ENCODE results near the gene CIITA.
"Not testable (repeated sequence)": the region's sequence is repeated elsewhere in the genome, so short reads cannot be mapped to it uniquely, and the experiment has no call there.

Gene CIITA

DNA sequence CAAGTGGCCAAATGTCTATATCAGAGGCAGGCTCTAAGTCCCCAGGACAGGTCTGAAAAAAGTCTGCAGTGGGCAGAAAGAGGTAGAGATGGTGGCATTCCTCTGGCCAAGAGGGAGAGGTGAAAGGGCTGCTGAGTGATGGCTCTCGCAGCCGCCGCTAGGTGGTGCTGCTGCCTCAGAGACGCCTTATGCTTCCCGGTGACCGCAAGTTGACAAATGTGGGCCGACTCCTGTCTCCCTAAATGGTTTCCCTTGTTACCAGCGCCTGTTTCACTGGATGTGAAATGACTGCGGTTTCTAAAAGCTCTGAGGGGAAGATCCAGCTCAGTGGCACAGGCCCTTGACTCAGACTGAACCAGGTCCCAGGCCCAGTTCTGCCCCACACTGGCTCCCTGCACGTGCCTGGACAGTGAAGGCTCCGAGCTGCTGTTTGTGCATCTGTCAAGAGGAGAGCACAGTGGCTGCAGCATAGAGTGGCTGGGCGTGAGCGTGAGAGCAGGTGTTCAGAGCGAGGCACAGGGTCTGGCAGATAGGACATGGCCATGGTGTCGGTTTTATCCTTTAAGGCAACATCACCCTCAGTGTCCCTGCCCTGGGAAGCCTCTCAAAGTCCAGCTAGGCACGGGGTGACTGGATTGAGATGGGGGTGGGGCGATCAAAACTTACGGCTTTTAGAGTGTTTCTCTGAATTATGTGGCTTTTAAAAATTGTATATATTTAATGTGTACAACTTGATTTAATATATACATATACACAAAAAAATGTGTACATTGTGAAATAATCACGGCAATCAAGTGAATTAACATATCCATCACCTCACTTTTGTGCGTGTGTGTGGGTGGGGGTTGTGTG, 87.3 kb downstream of the CIITA start:
- DNase-seq = peak in 1 of 2 experiments; percentile 61

DNA sequence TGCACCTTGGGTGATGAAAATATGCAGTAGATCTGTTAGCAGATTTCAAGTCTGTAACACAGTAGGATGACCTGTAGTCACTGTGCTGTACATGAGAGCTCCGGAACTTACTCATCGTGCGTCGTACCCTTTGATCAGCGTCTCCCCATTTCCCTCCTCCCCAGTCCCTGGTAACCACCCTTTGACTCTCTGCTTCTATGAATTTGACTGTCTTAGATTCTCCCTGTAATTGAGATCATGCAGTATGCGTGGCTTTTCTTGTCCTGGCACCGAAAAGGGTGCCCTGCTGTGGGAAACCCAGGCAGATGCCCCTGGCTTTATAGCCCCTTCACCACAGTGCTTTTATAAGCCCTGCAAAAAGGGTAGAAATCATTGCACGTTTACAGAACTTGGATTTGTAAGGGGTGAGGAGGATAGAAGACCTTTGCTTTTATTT, 87.9 kb downstream of the CIITA start:
- no peak for DNase-seq

DNA sequence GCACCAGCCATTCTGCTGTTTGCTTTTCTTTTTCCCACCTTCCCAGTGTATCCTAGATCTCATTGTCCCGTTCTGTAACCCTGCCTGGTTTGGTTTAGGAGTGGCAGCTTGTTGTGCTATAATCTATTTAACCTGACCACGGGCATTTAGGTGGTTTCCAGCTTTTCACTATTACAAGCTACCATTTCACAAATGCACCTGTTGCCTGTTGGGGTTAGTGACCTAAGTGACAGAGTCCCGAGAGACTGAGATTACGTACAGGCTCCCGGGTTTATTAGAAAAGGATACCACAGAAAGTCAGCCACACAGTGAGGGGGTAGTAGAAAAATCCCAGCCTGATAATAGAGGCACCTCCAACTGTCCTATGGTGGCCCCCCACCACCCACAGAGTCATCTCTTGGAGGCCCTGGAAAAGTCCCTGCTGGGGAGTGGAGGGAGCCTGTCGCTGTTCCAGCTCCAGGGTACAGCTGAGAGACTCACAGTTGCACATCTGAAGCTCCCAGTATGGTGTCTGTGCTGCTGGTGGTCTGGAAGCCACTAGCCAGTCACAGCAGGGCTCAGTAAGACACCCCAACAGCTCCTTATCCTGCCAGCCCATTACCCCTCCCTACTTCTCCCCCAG, 88.5 kb downstream of the CIITA start:
- DNase-seq = no peak

DNA sequence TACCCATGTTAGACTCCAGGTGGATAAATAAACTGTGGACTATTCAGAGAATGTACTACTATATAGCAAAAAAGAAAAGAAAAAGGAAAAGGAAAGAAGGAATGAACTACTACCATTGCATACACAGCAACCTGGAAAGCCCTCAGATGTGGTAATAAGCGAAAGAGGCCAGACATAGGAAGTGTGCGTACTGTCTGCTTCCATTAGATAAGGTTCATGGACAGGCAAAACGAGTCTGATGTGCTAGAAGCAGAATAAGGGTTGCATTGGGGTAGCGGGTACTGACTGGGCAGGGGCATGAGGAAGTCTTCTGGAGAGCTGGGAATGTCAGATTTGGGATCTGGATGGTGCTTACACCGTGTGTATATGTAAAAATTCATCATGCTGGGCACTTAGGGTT, 89.1 kb downstream of the CIITA start:
- DNase-seq = no peak

DNA sequence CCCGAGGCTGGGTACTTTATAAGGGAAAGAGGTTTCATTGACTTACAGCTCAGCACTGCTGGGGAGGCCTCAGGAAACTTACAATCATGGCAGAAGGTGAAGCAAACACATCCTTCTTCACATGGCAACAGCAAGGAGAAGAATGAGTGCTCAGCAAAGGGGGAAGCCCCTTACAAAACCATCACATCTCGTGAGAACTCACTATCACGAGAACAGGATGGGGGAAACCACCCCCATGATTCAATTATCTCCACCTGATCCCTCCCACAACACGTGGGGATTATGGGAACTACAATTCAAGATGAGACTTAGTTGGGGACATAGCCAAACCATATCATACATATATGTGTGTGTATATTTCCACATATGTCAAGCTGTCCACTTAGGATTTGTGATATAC, 89.6 kb downstream of the CIITA start:
- not testable (repeated sequence) for DNase-seq

DNA sequence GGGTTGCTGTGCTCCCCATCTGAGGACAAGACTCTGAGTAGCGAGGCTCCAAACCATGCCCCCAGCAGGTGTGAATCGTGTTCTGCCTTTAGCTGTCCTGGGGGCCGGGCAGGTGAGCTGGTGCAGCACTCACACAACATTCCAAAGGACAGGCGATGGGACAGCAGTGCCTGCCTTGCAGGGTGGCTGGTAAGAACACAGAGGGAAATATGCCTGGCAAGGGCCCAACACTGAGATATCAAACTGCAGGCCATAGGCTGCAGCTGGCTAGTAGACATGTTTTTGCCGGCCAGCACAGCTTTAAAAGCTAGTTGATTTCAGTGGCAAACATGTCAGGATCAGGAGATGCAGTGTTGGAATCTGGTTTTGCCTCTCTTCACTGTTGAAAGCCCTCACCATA, 91.0 kb downstream of the CIITA start:
- DNase-seq = no peak

DNA sequence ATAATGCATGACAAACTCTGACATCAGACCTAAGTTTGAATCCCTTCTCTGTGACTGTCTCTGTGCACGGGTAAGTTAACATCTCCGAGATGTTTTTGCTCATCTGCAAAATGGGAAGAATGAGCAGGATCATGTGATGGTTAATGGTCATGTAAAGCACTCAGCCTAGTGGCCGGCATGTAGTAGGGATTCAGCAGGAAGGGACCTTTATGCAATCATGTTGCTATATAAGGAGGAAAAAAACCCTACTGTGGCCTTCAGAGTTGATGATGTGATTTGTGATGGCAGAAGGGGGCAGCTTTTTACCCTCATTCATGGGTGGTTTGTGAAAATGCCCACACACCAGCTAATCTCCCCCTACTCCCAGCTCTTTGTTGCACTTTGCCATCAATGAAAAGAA, 91.5 kb downstream of the CIITA start:
- no peak for DNase-seq

DNA sequence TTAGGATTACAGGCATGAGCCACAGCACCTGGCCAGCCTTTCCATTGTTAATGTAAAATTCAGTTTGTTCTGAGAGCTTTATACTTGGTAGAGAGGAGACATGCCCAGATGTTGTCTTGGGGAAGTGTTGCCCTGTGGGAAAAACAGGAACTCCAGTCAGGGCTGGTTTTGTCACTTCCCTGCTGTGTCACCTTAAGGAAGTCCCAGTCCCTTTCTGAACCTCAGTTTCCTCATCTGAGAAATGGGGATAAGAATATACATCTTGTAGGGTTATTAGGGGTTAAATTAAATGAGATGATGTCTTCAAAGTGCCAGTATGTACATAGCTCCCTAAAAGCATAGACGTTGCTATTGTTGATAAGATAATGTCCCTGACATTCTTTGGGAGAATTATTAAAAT, 92.6 kb downstream of the CIITA start:
- no peak for DNase-seq

DNA sequence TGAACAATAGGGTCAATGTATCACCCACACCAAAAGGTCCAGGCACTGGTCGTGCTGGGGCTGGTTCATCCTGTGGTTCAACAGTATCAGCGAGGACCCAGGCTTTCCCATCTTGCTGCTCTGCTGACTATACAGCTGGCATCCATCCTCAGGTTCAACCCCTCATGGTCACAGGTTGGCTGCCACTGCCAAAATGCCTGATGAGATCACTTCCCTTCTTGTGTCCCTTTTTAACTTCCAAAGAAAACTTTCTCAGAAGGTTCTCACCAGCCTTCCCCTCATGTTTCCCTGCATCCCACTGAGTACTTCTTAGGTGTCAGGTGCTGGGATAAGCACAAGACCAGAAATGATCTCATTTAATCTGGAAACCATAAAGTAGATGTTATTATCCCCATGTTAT, 93.1 kb downstream of the CIITA start:
- no peak for DNase-seq

DNA sequence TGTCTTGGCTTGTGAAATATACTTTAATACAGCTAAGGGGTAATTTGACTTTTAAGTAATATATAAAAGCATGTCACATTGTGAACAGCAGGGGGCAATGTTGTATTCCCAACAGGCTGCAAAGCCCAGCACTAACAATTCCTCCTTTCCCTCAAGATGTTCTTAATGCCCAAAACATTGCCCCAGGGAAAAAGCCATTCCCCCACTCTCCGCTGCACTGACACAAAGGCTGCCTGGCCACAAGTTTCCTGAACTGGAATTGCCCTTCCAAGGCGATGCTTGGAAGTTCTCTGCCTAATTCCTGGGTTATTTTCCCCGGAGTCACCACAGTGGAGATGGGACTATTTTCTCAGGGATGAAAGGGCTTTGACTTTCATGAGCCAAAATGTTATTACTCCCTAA, 94.6 kb downstream of the CIITA start:
- peak in 1 of 2 experiments; percentile 18 for DNase-seq

DNA sequence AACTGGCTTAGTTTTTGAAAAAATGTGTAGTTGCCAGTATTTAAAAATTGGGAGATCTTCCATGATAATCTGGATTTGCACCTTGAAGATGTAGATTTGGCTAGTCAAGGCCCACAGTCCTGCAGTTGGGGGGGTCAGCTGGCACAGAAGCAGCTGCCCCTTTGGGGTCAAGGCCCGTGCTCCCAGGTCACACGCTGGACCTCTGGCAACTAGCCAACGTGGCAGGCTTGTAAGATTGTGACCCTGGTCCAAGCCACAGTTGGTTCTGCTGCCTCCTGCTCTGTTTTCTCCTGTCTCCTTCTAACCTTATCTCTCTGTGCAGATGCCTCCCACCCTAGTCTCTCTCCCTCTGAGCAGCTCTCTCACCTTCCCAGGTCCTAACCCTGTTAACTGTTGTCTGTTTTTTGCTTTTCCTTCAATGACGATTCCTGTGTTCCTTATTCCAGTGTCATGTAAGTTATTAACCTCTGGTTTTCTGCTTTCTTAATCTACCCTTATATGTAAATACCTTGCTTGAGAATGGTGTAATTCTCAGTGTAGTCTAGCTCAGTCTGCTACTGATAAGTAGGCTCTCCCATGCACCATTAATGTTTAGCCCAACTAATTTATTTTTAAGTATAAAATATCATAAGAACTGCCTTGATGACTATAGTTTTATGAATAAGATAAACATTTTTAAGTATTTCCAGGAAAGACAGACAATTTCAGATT, 95.3 kb downstream of the CIITA start:
- DNase-seq = no peak

DNA sequence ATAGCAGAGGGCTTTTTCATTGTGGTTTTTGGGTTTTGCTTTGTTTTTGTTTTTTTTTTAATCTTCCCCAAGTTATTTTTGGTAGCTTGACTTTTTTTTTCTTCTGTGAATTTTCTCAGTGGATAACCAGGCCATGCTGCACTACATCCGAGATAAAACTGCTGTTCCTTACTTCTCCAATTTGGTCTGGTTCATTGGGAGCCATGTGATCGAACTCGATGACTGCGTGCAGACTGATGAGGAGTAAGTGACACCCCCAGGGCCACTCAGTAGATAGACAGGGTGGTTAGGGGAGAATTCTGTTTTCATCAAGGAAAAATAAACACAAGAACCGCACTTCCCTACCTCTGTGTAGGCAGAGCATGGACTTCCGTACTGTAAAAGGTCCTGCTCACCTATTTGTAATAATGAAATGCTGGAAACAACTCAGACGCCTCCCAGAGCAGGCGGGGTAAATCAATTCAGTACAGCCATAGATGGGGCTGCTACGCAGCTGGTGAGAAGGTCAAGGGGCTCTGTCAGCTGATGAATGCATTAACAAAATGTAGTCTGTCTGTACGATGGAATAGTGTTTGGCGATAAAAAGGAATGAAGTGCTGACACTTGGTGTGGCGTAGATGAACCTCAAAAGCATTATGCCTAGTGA, 95.9 kb downstream of the CIITA start:
- DNase-seq = no peak

DNA sequence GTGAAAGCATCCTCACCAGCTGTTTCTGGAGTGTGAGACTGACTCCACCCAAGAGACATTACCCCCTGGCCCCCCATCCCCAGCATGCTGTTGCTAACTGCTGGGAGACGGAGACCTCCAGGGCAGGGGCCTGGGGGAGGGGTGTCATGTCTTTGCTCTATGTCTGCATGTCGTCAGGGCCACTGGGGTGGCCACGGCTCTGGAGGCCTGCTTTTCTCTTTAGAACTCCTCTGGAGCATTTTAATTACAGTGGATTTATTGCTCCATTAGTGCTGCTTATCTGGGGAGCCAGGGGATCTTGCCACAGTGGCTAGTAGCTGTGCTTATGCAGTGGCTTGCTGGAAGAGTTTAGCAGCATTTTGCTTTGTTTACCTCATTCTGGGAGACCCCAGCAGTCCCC, 99.6 kb downstream of the CIITA start:
- no peak for DNase-seq

DNA sequence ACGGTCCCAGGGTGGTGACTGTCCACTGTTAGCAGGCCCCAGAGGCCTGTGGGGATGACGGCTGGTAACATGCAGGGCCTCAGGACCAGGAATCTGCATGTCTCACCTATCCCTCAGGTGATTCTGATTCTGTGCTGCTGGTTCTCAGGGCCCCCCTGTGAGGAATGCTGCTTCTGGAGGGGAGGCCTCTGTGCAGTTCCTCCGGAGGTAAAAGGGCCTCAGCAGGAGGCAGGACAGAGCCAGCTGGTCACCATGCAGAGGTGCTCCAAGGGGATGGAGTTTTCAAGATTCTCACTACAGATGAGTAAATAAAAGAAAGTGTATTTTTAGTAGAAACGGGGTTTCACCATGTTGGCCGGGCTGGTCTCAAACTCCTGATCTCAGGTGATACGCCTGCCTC, 101.1 kb downstream of the CIITA start:
- DNase-seq = no peak

DNA sequence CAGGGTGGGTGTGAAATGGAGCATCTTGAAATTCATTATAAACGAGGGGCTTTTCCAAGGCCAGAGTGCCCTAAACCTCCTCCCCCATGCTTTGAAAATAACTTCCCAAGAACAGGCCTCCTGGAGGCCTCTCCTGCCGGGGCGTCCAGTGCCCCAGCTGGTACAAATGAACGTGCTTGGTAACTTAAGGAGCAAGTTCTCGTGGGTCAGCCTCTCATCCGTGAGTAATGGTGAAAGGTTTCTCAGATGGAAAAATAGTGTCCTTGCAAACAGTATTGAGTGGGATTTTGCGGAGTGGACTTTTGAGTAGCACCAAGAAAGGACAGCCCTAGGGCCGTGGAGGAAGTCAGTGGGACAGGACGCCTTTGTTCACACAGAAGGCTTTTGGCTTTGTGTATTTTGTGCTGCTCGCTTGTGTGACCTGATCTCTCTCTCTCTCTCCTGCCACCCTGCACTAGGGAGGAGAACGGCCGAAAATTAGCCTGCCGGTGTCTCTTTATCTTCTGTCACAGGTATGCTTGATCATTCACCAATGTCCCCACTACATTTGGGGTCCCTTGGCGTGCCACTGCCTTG, 102.0 kb downstream of the CIITA start:
- no peak for DNase-seq

DNA sequence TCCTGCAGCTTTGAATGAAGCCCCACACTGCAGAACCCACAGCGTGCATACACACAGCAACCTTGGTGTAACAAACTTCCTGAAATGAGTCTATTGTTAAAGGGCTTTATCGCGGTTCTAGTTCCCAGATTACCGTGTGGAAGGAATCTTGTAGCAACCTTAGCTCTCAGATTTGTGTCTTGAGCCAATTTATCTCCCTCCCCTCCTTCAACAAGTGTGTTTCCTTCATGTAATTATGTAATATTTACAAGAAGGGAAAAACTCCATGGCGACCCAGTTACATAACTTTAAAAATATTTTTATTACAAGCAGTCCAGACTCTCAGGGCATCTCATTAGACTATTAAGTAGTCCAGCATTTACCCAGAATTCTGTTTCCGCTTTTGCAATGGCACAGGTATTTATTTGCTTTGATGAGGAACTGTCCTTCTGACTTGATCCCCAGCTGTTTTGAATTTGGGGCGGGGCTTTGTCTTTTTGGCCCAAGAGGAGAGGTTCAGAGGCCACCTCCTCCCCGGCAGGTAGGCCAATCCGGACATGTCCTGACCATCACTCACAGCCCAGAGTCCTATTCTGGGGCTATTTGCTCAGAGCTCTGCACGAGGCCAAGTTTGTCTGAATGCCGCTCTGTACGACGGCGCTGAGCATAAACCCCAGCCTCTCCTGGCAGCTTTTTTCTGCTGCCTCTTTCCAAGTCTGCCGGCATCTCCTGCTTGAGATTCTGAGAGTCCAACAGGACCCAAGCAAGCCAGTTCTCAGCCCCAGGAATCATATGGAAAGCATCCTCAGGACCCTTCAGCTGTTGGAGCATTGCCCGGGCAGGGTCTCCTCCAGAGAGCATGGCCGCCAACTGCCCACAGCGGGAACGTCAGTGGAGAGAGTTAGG, 103.0 kb downstream of the CIITA start:
- DNase-seq = no peak

DNA sequence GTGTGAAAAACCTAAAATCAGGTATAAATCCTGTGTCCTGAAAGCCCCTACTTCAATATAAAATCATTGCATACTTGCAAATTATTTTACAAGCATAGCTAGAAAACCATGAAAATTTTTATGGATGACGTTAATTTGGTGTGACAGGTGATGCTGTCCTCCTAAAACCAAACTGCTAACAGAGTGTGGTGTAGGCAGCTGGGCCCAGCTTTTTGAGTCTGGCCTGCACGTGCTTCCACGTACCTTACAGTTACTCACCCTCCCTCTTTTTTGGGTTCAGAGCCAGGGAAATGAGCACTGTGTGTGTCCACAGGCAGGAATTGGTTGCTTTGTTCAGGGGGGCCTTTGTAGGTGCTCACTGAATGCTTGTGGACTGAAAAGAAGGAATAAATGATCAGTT, 103.8 kb downstream of the CIITA start:
- DNase-seq = no peak

DNA sequence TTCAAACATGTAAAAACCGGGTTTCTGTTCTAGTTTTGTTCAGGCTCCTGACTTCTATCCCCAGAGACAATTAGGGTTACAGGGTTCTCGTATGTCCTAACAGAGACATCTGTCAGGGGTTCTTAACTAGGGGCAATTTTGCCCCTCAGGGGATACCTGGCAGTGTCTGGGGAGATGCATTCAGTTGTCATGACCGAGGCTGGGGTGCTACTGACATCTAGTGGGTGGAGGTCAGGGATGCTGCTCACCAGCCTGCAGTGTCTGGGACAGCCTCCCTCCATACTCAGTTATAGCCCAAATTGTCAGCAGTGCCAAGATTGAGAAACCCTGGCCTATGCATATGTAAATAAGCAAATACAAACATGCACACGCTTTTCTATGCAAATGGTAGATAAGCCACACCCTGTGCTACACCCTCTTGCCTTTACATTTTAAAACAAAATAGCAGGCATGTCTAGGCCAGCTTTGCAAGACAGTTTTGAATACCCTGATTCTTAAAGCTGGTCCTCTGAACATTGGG, 104.8 kb downstream of the CIITA start:
- DNase-seq = no peak

DNA sequence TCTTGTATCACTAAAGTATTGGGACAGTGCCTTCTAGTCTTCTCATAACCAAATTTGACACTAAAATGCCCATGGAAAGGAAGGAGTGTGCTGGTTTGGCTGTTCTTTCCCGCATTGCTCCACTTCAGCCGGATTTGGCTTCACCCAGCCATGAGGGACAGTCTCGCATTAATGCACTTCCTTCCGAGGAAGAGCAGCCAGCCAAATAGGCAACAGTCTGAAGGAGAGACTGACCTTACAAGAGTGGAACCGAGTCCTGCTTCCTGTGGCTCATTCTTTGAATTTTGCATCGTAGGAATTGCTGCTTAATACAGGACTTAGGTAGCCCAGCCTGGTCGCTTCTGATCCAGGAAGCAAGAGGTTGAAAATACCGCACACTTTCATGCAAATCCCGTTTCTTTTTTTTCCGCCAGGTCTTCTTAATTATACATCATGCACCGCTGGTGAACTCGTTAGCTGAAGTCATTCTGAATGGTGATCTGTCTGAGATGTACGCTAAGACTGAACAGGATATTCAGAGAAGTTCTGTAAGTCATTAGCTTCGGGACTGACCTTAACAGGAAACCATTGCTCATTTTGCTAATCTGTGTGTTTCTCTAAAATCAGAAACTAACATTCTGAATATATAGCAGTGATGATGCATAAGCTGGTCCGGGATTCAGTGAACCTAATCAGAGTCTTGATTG, 105.6 kb downstream of the CIITA start:
- no peak for DNase-seq

DNA sequence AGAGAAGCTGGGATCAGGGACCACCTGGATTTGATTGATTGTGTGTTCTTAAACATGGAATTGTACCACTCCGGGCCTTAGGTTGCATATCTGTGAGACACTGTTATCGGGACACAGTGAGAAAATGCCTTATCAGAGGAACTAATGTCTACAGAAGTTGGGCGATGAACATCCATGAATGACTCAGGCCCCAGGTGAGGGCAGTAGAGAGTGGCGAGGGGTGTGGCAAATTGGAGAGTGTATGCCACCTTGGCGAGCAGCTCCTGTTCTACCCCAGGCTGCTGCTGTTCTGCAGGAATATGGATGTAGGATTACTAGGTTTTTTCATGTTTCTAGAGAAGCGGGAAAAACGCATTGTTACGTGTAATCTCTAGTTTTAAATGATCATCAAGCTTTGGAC, 106.2 kb downstream of the CIITA start:
- DNase-seq = no peak

DNA sequence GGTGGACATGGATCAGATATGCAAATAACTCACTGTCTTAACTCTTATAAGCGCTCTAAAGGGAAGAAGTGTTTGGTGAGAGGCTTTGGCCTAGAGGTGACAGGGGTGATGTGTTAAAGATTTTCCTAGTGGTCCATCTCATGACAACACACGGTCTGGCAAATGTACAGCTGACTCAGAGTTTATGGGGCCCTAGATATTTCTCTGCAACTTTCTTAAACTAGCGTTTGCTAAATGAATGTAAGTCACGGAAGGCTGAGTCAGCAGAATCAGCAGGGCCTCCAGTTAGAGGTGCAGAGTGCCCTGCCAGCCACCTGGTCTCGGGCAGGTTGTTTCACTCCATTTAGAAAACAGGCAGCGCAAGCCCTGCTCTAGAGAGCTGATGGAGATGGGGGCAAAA, 107.5 kb downstream of the CIITA start:
- DNase-seq = no peak

All from NCI-H1930 (cell line).